Keratinocyte (primary cell): ENCODE data around the gene ENPP6. TPM values are rescaled to one million over a fixed set of nuclear protein-coding genes. Genes with fewer than 3 reads are reported as not detected.

ENCODE experiments used
- DNase-seq: peaks from one replicate; pipeline ENCODE4 v3.0.0-alpha.2; 2011; ENCODE audit warnings: low read depth, missing footprints, low spot score
- FAIRE-seq: peaks from 2 replicates; lab custom pipeline; 2011; peaks lifted over from hg19 to GRCh38; lab: Jason Lieb, UNC
- H2AFZ ChIP-seq: 2 replicates; pipeline ENCODE4 v1.6.0; 2012; ENCODE audit warnings: low read length, control low read depth, inconsistent platforms; ENCODE audit not compliant: control insufficient read depth
- H3K27ac ChIP-seq: 2 replicates; pipeline ENCODE4 v1.5.1; 2011; ENCODE audit warnings: low read length; ENCODE audit not compliant: control insufficient read depth, insufficient read depth
- H3K27me3 ChIP-seq: 3 replicates; pipeline ENCODE4 v1.6.0; 2011; ENCODE audit warnings: low read length; ENCODE audit not compliant: control insufficient read depth, insufficient read depth; ENCODE audit errors: extremely low read depth
- H3K36me3 ChIP-seq, 2 experiments: 2 replicates in 1 of 2; 3 replicates in 1 of 2; pipeline ENCODE4 v1.5.1; 2011; ENCODE audit warnings: low read length in 2 of 2, mild to moderate bottlenecking in 1 of 2; ENCODE audit not compliant: control insufficient read depth in 2 of 2, insufficient read depth in 2 of 2; ENCODE audit errors: extremely low read depth in 1 of 2
- H3K4me1 ChIP-seq: 3 replicates; pipeline ENCODE4 v1.5.1; 2011; ENCODE audit warnings: low read length; ENCODE audit not compliant: control insufficient read depth, insufficient read depth; ENCODE audit errors: extremely low read depth
- H3K4me2 ChIP-seq: 3 replicates; pipeline ENCODE4 v1.6.0; 2011; ENCODE audit warnings: low read depth, low read length; ENCODE audit not compliant: control insufficient read depth, insufficient read depth; ENCODE audit errors: extremely low read depth
- H3K4me3 ChIP-seq, 3 experiments: fragments of 200-600 bp in 1 of 3; sonication (generic) in 1 of 3; 2 replicates in 2 of 3; 3 replicates in 1 of 3; pipeline ENCODE4 v1.5.1; 2011 to 2016; ENCODE audit warnings: low read length in 3 of 3, mild to moderate bottlenecking in 3 of 3, control low read depth in 2 of 3, inconsistent platforms in 1 of 3, low read depth in 1 of 3, mixed read lengths in 1 of 3, mixed run types in 1 of 3, moderate library complexity in 1 of 3; ENCODE audit not compliant: control insufficient read depth in 2 of 3, insufficient read depth in 2 of 3; ENCODE audit errors: extremely low read depth in 1 of 3
- H3K79me2 ChIP-seq: 2 replicates; pipeline ENCODE4 v1.6.0; 2012; ENCODE audit warnings: low read length; ENCODE audit not compliant: control insufficient read depth, insufficient read depth
- H3K9ac ChIP-seq: 3 replicates; pipeline ENCODE4 v1.6.0; 2011; ENCODE audit warnings: low read length; ENCODE audit not compliant: control insufficient read depth, insufficient read depth; ENCODE audit errors: extremely low read depth
- H3K9me1 ChIP-seq: 3 replicates; pipeline ENCODE4 v1.6.0; 2011; ENCODE audit warnings: low read length; ENCODE audit not compliant: control insufficient read depth, insufficient read depth; ENCODE audit errors: extremely low read depth
- H3K9me3 ChIP-seq: 2 replicates; pipeline ENCODE4 v1.5.1; 2012; ENCODE audit warnings: low read depth, low read length; ENCODE audit not compliant: control insufficient read depth
- H4K20me1 ChIP-seq: 3 replicates; pipeline ENCODE4 v1.6.0; 2011; ENCODE audit warnings: low read length; ENCODE audit not compliant: control insufficient read depth, insufficient read depth; ENCODE audit errors: extremely low read depth
- CTCF ChIP-seq, 3 experiments: IDR thresholded peaks in 1 of 3; conservative IDR thresholded peaks in 1 of 3; optimal IDR thresholded peaks in 1 of 3; 2 replicates in 2 of 3; 3 replicates in 1 of 3; pipeline versions ENCODE3 to v1.5.1; 2011; ENCODE audit warnings: low read length in 3 of 3, mild to moderate bottlenecking in 3 of 3, moderate library complexity in 2 of 3, control low read depth in 1 of 3, inconsistent platforms in 1 of 3; ENCODE audit not compliant: insufficient read depth in 2 of 3; ENCODE audit errors: extremely low read depth in 1 of 3
- EZH2 ChIP-seq: IDR thresholded peaks from one replicate; pipeline ENCODE4 v1.6.1; 2012; ENCODE audit warnings: inconsistent platforms, mild to moderate bottlenecking, low read length, moderate library complexity
- dilution Hi-C: fragments of 300-500 bp; cut with MboI; formaldehyde crosslinking; loops from one replicate; pipeline ENCODE4 v1.7.0; 2020; ENCODE audit warnings: low sequenced_read_pairs; ENCODE audit not compliant: extremely low pct_ligation_motif_present
- polyA plus RNA-seq, 5 experiments: library from polyadenylated mRNA; depleted of rRNA in 3 of 5; stranded (reverse) in 3 of 5; stranded (forward) in 1 of 5; unstranded in 1 of 5; fragments of >200 nt; gene quantifications; 1 replicate in 1 of 5; 2 replicates in 3 of 5; 3 replicates in 1 of 5; pipeline versions ENCODE4 v1.2.1 to v1.2.3, GENCODE V29; 2011 to 2012; ENCODE audit warnings: missing spikeins in 2 of 5, low read depth in 1 of 5, low replicate concordance in 1 of 5

Gene ENPP6
- polyA plus RNA-seq, 1 donor (not counting 4 experiments of a cell fraction or from before 2014, with no cell fraction given): not detected

- H3K4me3 ChIP-seq: no peak overlapping the region
- no peaks in the 10 kb centered on the region for H3K36me3 ChIP-seq
- H3K27ac ChIP-seq: no peak overlapping the region
- no peaks in the 10 kb centered on the region for H3K79me2 ChIP-seq
- DNase-seq (no peak), FAIRE-seq (no peak)
- H3K4me2 ChIP-seq: no peak overlapping the region
- H3K9me1 ChIP-seq: no peaks in the 10 kb centered on the region
- no peak for TF ChIP-seq CTCF (optimal IDR thresholded peaks at IDR 0.05 in 1 of 3, IDR thresholded peaks at IDR 0.05 in 1 of 3, conservative IDR thresholded peaks at IDR 0.05 in 1 of 3; ENCODE audit: extremely low read depth in 1 of 3, insufficient read depth in 2 of 3, low read length in 3 of 3)
- no peak for TF ChIP-seq EZH2
- no peaks in the 10 kb centered on the region for H3K9me3 ChIP-seq
- H3K4me1 ChIP-seq: no peaks in the 10 kb centered on the region
- H3K9ac ChIP-seq: no peak overlapping the region
- no peaks in the 10 kb centered on the region for H3K27me3 ChIP-seq
- dilution Hi-C loops: no loop called here
- H2AFZ ChIP-seq: no peak overlapping the region
- no peaks in the 10 kb centered on the region for H4K20me1 ChIP-seq
Measured at GRCh38 chr4:184117662-184118199, 99.9 kb downstream of the ENPP6 start.

- no peak overlapping the region for H3K27ac ChIP-seq
- no peak for TF ChIP-seq CTCF (optimal IDR thresholded peaks at IDR 0.05 in 1 of 3, IDR thresholded peaks at IDR 0.05 in 1 of 3, conservative IDR thresholded peaks at IDR 0.05 in 1 of 3; ENCODE audit: extremely low read depth in 1 of 3, insufficient read depth in 2 of 3, low read length in 3 of 3)
- TF ChIP-seq EZH2: no peak
- H3K4me2 ChIP-seq: no peak overlapping the region
- no peaks in the 10 kb centered on the region for H3K9me1 ChIP-seq
- H3K9me3 ChIP-seq: no peaks in the 10 kb centered on the region
- H3K4me1 ChIP-seq: no peaks in the 10 kb centered on the region
- FAIRE-seq: no peak
- H3K79me2 ChIP-seq: no peaks in the 10 kb centered on the region
- no peak overlapping the region for H3K9ac ChIP-seq
- no peaks in the 10 kb centered on the region for H3K36me3 ChIP-seq
- H3K27me3 ChIP-seq: no peaks in the 10 kb centered on the region
- no peak for DNase-seq
- no peaks in the 10 kb centered on the region for H4K20me1 ChIP-seq
- no peak overlapping the region for H3K4me3 ChIP-seq
- H2AFZ ChIP-seq: no peak overlapping the region
- dilution Hi-C loops: no loop called here
Measured at GRCh38 chr4:184115399-184115798, 102.3 kb downstream of the ENPP6 start.
